SU-DHL-6 (cell line): Measurements from ENCODE around the gene CD101.

Source experiments
- H2AFZ ChIP-seq: fragments of 200-600 bp; sonication (generic); 2 replicates; pipeline ENCODE4 v1.6.1; 2014; ENCODE audit warnings: low read depth, mild to moderate bottlenecking, moderate library complexity, mixed read lengths, antibody characterized with exemption, low read length; ENCODE audit not compliant: severe bottlenecking
- H3F3A ChIP-seq: fragments of 200-600 bp; shearing (Covaris generic); 2 replicates; pipeline ENCODE4 v1.6.0; 2016; ENCODE audit warnings: antibody characterized with exemption, mild to moderate bottlenecking; ENCODE audit not compliant: insufficient read depth
- H3K27ac ChIP-seq: fragments of 200-600 bp; sonication (generic); 2 replicates; pipeline ENCODE4 v1.5.1; 2016; ENCODE audit warnings: low read depth, mild to moderate bottlenecking, low read length, moderate library complexity, mixed read lengths
- H3K27me3 ChIP-seq: fragments of 200-600 bp; sonication (generic), shearing (Covaris generic); 2 replicates; pipeline ENCODE4 v1.6.0; 2014; ENCODE audit warnings: mild to moderate bottlenecking, low read length
- H3K36me3 ChIP-seq: fragments of 200-600 bp; sonication (generic); 2 replicates; pipeline ENCODE4 v1.6.1; 2014; ENCODE audit warnings: mild to moderate bottlenecking, low read length, mixed read lengths
- H3K4me2 ChIP-seq: fragments of 300-600, 200-600 bp; shearing (Covaris generic), sonication (generic); 2 replicates; pipeline ENCODE4 v1.6.0; 2014; ENCODE audit warnings: low read length, low read depth, mild to moderate bottlenecking; ENCODE audit not compliant: poor library complexity, severe bottlenecking
- H3K4me3 ChIP-seq: fragments of 200-600 bp; sonication (generic); 2 replicates; pipeline ENCODE4 v1.5.1; 2014; ENCODE audit warnings: antibody characterized with exemption, low read length, mild to moderate bottlenecking, mixed read lengths; ENCODE audit not compliant: insufficient read depth, poor library complexity, severe bottlenecking
- H3K79me2 ChIP-seq: fragments of 200-600 bp; sonication (generic); 2 replicates; pipeline ENCODE4 v1.6.1; 2014; ENCODE audit warnings: mild to moderate bottlenecking, low read length, moderate library complexity; ENCODE audit not compliant: insufficient read depth
- H3K9ac ChIP-seq: fragments of 200-600 bp; sonication (generic); 2 replicates; pipeline ENCODE4 v1.7.0; 2014; ENCODE audit warnings: mild to moderate bottlenecking, low read length
- H3K9me2 ChIP-seq: fragments of 200-600 bp; sonication (generic); replicated peaks from 2 replicates; pipeline ENCODE4 v1.6.1; 2014; ENCODE audit warnings: low read length; ENCODE audit not compliant: insufficient read depth
- H3K9me3 ChIP-seq: fragments of 200-600 bp; sonication (generic); 2 replicates; pipeline ENCODE4 v1.6.1; 2014; ENCODE audit warnings: low read length, mixed read lengths; ENCODE audit not compliant: insufficient read depth
- H4K20me1 ChIP-seq: fragments of 200-600 bp; sonication (generic); 2 replicates; pipeline ENCODE4 v1.6.1; 2014; ENCODE audit warnings: low read depth, mild to moderate bottlenecking, antibody characterized with exemption, low read length, moderate library complexity, mixed read lengths
- CTCF ChIP-seq: fragments of 200-600 bp; sonication (generic); IDR thresholded peaks from one replicate; pipeline ENCODE4 v1.5.1; 2017; ENCODE audit warnings: antibody characterized with exemption, mild to moderate bottlenecking, low read length, moderate library complexity; ENCODE audit not compliant: insufficient read depth, poor library complexity, severe bottlenecking
- EZH2phosphoT487 ChIP-seq: fragments of 200-600 bp; sonication (generic), shearing (Covaris generic); conservative IDR thresholded peaks from 2 replicates; pipeline ENCODE4 v1.6.1; 2018; ENCODE audit warnings: mild to moderate bottlenecking, antibody characterized with exemption, low read length, moderate library complexity, mixed read lengths

The CD101 gene

GRCh38 chr1:117010310-117010969 is 8.9 kb downstream of the CD101 start:
- no peaks in the 10 kb centered on the region for H3K79me2 ChIP-seq
- no peak overlapping the region for H3K4me2 ChIP-seq
- H4K20me1 ChIP-seq = no peaks in the 10 kb centered on the region
- no peak overlapping the region for H2AFZ ChIP-seq
- no peak overlapping the region for H3K4me3 ChIP-seq
- no peaks in the 10 kb centered on the region for H3K9me3 ChIP-seq
- H3K9me2 ChIP-seq = no peaks in the 10 kb centered on the region
- no peaks in the 10 kb centered on the region for H3K36me3 ChIP-seq
- H3K27ac ChIP-seq = no peak overlapping the region
- H3K27me3 ChIP-seq = no peaks in the 10 kb centered on the region
- no peaks in the 10 kb centered on the region for H3F3A ChIP-seq
- TF ChIP-seq EZH2phosphoT487 = no peak
- no peak for TF ChIP-seq CTCF
- no peak overlapping the region for H3K9ac ChIP-seq

GRCh38 chr1:117011334-117011733 is 9.8 kb downstream of the CD101 start:
- no peaks in the 10 kb centered on the region for H3K27me3 ChIP-seq
- H3K27ac ChIP-seq = no peak overlapping the region
- H3K36me3 ChIP-seq = no peaks in the 10 kb centered on the region
- H4K20me1 ChIP-seq = no peaks in the 10 kb centered on the region
- no peak overlapping the region for H3K4me3 ChIP-seq
- H3K9ac ChIP-seq = no peak overlapping the region
- no peak overlapping the region for H2AFZ ChIP-seq
- no peak overlapping the region for H3K4me2 ChIP-seq
- no peak for TF ChIP-seq EZH2phosphoT487
- no peak for TF ChIP-seq CTCF
- H3K79me2 ChIP-seq = no peaks in the 10 kb centered on the region
- no peaks in the 10 kb centered on the region for H3K9me3 ChIP-seq
- H3K9me2 ChIP-seq = no peaks in the 10 kb centered on the region
- H3F3A ChIP-seq = no peaks in the 10 kb centered on the region

DNA sequence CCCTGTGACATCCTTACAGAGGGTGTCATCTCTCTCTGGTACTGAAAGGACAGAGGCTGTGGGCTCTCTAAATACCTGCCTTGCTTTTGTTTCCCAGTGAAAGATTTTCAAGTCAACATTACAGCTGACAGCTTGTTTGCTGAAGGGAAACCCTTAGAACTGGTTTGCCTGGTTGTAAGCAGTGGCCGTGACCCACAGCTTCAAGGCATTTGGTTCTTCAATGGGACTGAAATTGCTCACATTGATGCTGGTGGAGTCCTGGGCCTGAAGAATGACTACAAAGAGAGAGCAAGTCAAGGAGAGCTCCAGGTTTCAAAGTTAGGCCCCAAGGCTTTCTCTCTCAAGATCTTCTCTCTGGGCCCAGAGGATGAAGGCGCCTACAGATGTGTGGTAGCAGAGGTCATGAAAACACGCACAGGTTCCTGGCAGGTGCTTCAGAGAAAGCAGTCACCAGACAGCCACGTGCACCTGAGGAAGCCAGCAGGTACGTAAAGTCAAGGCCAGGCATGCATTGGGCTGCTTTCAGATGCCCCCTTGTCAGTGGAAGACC is 11.8 kb downstream of the CD101 start:
- H2AFZ ChIP-seq = no peak overlapping the region
- H3K9ac ChIP-seq = no peak overlapping the region
- H3K27ac ChIP-seq = no peak overlapping the region
- no peaks in the 10 kb centered on the region for H3K27me3 ChIP-seq
- H3K4me3 ChIP-seq = no peak overlapping the region
- TF ChIP-seq CTCF (no peak), EZH2phosphoT487 (no peak)
- H4K20me1 ChIP-seq = no peaks in the 10 kb centered on the region
- no peaks in the 10 kb centered on the region for H3K9me2 ChIP-seq
- H3K4me2 ChIP-seq = no peak overlapping the region
- no peaks in the 10 kb centered on the region for H3K9me3 ChIP-seq
- H3K36me3 ChIP-seq = no peaks in the 10 kb centered on the region
- no peaks in the 10 kb centered on the region for H3K79me2 ChIP-seq
- H3F3A ChIP-seq = no peaks in the 10 kb centered on the region
